H1 (cell line): Measurements from ENCODE around the gene WWC1. TPM values are rescaled to one million over a fixed set of nuclear protein-coding genes. Genes with fewer than 3 reads are reported as not detected.

Experiments used
- ASH2L ChIP-seq: fragments of 200-600, 300-600 bp; sonication (generic); IDR thresholded peaks from one replicate; pipeline ENCODE4 v1.7.1; 2017; ENCODE audit warnings: low read length
- BACH1 ChIP-seq: IDR thresholded peaks from 2 replicates; pipeline ENCODE4 v1.6.1; 2012; ENCODE audit warnings: low read length, improper control_type of control experiment
- BRCA1 ChIP-seq: IDR thresholded peaks from 2 replicates; pipeline ENCODE4 v1.6.1; 2012; ENCODE audit warnings: low read depth, low read length, improper control_type of control experiment
- CREB1 ChIP-seq: IDR thresholded peaks from 2 replicates; pipeline ENCODE4 v1.6.1; 2012; ENCODE audit warnings: inconsistent platforms
- EP300 ChIP-seq, 2 experiments: IDR thresholded peaks; 1 replicate in 1 of 2; 2 replicates in 1 of 2; pipeline ENCODE4 v1.6.1; 2011 to 2012; ENCODE audit warnings: low read depth in 2 of 2, low read length in 2 of 2, mild to moderate bottlenecking in 2 of 2, borderline replicate concordance in 1 of 2, inconsistent platforms in 1 of 2, moderate library complexity in 1 of 2
- JUN ChIP-seq: IDR thresholded peaks from 2 replicates; pipeline ENCODE4 v1.6.1; 2011; ENCODE audit warnings: low read depth, mild to moderate bottlenecking, improper control_type of control experiment, low read length
- NRF1 ChIP-seq: IDR thresholded peaks from 2 replicates; pipeline ENCODE4 v1.6.1; 2011; ENCODE audit warnings: mild to moderate bottlenecking, low read depth, low read length, improper control_type of control experiment
- POU5F1 ChIP-seq: IDR thresholded peaks from 2 replicates; pipeline ENCODE4 v1.6.1; 2011; ENCODE audit warnings: low read depth, mild to moderate bottlenecking, low read length, moderate library complexity
- RFX5 ChIP-seq: IDR thresholded peaks from 2 replicates; pipeline ENCODE4 v1.6.1; 2011; ENCODE audit warnings: low read depth, low read length, improper control_type of control experiment, borderline replicate concordance
- SIRT6 ChIP-seq: IDR thresholded peaks from one replicate; pipeline ENCODE4 v1.7.1; 2012; ENCODE audit warnings: low read length, inconsistent platforms
- YY1 ChIP-seq: IDR thresholded peaks from 2 replicates; pipeline ENCODE4 v1.6.1; 2011; ENCODE audit warnings: low read depth, mild to moderate bottlenecking, low read length
- polyA plus RNA-seq, 7 experiments: library from polyadenylated mRNA; depleted of rRNA in 3 of 7; stranded (reverse) in 5 of 7; unstranded in 2 of 7; fragments of >200 nt in 5 of 7; fragments of 200-250 nt in 2 of 7; gene quantifications; 1 replicate in 5 of 7; 2 replicates in 1 of 7; 4 replicates in 1 of 7; pipeline versions ENCODE4 v1.2.1 to v1.2.3, GENCODE V29; 2011 to 2013; ENCODE audit warnings: missing spikeins in 2 of 7, mixed read lengths in 2 of 7
- total RNA-seq: library from RNA; stranded (reverse); fragmentation: NEBNext Ultra II Directional; extraction: Animal tissue kit (Norgen Biotek cat#: 25700); gene quantifications from 2 replicates; pipeline ENCODE4 v1.2.1, GENCODE V29; 2021
- TF ChIP-seq, protein P1 (sequence below): fragments of 300-600 bp; sonication (generic); IDR thresholded peaks from 2 replicates; pipeline ENCODE4 v1.7.1; 2012; ENCODE audit warnings: low read length, moderate library complexity, mild to moderate bottlenecking, inconsistent platforms; ENCODE audit not compliant: insufficient replicate concordance

The WWC1 gene
- total and polyA plus RNA-seq, 2 of the 8 experiments (the other 6 are each of a cell fraction or from before 2014, with no cell fraction given): 16.4 to 41.1 TPM

DNA sequence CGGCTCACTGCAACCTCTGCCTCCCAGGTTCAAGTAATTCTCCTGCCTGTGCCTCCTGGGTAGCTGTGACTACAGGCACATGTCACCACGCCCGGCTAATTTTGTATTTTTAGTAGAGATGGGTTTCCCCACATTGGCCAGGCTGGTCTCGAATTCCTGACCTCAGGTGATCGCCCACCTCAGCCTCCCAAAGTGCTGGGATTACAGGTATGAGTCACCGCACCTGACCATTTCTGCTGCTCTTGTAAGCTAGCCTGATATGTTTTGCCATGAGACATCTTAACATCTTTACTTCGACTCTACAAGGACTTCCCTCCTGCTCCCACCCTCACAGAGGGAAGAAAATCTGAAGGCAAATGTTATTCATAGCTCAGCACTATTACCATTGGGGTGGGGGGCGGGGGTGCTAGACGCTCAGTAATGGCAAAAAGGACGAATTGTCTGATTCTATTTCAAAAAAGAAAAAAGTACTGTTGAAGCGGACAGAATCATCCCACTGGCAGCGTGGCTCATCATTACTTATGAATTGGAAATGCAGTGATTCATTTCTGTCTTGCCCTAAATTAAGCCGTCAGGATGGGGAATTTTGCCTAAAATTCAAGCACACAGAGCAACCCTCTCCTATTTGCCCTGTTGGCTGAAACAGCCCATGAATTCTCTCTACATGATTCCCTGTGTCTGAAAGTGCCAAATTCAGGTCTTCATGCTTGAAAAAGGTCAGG lies 46.4 kb upstream of the WWC1 start (continued):
- TF ChIP-seq, protein P1, sequence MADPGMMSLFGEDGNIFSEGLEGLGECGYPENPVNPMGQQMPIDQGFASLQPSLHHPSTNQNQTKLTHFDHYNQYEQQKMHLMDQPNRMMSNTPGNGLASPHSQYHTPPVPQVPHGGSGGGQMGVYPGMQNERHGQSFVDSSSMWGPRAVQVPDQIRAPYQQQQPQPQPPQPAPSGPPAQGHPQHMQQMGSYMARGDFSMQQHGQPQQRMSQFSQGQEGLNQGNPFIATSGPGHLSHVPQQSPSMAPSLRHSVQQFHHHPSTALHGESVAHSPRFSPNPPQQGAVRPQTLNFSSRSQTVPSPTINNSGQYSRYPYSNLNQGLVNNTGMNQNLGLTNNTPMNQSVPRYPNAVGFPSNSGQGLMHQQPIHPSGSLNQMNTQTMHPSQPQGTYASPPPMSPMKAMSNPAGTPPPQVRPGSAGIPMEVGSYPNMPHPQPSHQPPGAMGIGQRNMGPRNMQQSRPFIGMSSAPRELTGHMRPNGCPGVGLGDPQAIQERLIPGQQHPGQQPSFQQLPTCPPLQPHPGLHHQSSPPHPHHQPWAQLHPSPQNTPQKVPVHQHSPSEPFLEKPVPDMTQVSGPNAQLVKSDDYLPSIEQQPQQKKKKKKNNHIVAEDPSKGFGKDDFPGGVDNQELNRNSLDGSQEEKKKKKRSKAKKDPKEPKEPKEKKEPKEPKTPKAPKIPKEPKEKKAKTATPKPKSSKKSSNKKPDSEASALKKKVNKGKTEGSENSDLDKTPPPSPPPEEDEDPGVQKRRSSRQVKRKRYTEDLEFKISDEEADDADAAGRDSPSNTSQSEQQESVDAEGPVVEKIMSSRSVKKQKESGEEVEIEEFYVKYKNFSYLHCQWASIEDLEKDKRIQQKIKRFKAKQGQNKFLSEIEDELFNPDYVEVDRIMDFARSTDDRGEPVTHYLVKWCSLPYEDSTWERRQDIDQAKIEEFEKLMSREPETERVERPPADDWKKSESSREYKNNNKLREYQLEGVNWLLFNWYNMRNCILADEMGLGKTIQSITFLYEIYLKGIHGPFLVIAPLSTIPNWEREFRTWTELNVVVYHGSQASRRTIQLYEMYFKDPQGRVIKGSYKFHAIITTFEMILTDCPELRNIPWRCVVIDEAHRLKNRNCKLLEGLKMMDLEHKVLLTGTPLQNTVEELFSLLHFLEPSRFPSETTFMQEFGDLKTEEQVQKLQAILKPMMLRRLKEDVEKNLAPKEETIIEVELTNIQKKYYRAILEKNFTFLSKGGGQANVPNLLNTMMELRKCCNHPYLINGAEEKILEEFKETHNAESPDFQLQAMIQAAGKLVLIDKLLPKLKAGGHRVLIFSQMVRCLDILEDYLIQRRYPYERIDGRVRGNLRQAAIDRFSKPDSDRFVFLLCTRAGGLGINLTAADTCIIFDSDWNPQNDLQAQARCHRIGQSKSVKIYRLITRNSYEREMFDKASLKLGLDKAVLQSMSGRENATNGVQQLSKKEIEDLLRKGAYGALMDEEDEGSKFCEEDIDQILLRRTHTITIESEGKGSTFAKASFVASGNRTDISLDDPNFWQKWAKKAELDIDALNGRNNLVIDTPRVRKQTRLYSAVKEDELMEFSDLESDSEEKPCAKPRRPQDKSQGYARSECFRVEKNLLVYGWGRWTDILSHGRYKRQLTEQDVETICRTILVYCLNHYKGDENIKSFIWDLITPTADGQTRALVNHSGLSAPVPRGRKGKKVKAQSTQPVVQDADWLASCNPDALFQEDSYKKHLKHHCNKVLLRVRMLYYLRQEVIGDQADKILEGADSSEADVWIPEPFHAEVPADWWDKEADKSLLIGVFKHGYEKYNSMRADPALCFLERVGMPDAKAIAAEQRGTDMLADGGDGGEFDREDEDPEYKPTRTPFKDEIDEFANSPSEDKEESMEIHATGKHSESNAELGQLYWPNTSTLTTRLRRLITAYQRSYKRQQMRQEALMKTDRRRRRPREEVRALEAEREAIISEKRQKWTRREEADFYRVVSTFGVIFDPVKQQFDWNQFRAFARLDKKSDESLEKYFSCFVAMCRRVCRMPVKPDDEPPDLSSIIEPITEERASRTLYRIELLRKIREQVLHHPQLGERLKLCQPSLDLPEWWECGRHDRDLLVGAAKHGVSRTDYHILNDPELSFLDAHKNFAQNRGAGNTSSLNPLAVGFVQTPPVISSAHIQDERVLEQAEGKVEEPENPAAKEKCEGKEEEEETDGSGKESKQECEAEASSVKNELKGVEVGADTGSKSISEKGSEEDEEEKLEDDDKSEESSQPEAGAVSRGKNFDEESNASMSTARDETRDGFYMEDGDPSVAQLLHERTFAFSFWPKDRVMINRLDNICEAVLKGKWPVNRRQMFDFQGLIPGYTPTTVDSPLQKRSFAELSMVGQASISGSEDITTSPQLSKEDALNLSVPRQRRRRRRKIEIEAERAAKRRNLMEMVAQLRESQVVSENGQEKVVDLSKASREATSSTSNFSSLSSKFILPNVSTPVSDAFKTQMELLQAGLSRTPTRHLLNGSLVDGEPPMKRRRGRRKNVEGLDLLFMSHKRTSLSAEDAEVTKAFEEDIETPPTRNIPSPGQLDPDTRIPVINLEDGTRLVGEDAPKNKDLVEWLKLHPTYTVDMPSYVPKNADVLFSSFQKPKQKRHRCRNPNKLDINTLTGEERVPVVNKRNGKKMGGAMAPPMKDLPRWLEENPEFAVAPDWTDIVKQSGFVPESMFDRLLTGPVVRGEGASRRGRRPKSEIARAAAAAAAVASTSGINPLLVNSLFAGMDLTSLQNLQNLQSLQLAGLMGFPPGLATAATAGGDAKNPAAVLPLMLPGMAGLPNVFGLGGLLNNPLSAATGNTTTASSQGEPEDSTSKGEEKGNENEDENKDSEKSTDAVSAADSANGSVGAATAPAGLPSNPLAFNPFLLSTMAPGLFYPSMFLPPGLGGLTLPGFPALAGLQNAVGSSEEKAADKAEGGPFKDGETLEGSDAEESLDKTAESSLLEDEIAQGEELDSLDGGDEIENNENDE: no peak
- no peak for TF ChIP-seq SIRT6
- TF ChIP-seq CREB1: no peak
- no peak for TF ChIP-seq RFX5
- no peak for TF ChIP-seq EP300 (IDR thresholded peaks at IDR 0.05; ENCODE audit: borderline replicate concordance in 1 of 2, low read depth in 2 of 2, low read length in 2 of 2)
- no peak for TF ChIP-seq ASH2L
- no peak for TF ChIP-seq JUN
- no peak for TF ChIP-seq BRCA1
- no peak for TF ChIP-seq BACH1
- no peak for TF ChIP-seq NRF1
- no peak for TF ChIP-seq YY1
- TF ChIP-seq POU5F1: no peak
